ENCODE data around the gene TLE2.
"Not testable (repeated sequence)": the region's sequence is repeated elsewhere in the genome, so short reads cannot be mapped to it uniquely, and the experiment has no call there.

TLE2 gene

DNA sequence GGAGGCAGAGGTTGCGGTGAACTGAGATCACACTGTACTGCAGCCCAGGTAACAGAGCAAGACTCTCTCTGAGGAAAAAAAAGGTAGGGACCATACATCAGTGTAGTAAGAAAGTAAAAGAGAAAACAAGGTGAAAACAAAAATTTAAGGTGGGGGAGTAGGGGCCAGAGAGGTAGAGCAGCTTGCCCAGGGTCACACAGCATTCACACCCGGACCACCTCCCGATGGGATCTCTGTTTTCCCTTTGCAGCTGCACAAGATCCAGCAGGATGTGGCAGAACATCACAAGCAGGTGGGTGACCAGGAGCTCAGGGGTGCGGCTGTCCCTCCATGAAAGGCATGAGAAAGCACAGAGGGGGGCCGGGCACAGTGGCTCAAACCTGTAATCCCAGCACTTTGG is 47.2 kb downstream of the TLE2 start:
- no peak for DNase-seq

DNA sequence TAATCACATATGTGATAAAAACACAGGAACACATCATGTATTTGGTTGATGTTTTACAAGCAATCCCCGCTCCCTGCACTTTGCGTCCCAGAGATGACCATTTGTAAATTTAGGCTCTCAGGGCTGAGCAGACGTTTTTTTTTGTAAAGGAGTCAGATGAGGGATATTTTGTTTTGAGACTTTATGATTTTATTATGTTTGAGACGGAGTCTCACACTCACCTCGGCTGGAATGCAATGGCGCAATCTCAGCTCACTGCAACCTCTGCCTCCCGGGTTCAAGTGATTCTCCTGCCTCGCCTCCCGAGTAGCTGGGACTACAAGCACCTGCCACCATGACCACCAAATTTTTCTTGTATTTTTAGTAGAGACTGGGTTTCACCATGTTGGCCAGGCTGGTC is 50.3 kb downstream of the TLE2 start:
- DNase-seq = no peak

DNA sequence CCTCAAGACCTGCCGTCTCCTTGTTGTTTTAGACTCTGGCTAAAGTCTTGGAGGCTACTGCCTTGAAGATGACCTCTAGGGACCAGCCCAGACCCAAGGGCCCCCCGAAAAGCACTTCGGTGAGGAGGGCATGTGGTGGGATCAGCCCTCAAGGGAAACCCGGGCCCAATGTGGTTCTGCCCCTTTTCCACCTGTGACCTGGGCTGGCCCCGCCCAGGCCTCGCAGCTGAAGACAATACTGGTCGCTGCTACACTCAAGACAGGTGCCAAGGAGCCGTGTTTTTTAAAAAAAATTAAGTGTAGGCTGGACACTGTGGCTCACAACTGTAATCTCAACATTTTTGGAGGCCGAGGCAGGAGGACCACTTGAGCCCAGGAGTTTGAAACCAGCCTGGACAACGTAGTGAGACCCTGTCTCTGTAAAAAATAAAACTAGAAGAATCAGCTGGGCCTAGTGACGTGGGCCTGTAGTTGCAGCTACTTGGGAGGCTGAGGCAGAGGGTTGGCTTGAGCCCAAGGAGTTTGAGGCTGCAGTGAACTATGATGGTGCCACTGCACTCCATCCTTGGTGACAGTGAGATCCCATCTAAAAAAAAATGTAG is 50.8 kb downstream of the TLE2 start:
- no peak for DNase-seq

GRCh38 chr19:2977746-2978138 is 51.3 kb downstream of the TLE2 start:
- no peak for DNase-seq

GRCh38 chr19:2977001-2977745 is 51.9 kb downstream of the TLE2 start, which contains the start of gene TLE6:
Gene TLE6, plus strand, starts transcription at chr19:2977564. Its CDS starts 670 bp downstream, at chr19:2978234.
- peak; percentile 89 for DNase-seq

GRCh38 chr19:2976609-2977000 is 52.5 kb downstream of the TLE2 start:
- no peak for DNase-seq

DNA sequence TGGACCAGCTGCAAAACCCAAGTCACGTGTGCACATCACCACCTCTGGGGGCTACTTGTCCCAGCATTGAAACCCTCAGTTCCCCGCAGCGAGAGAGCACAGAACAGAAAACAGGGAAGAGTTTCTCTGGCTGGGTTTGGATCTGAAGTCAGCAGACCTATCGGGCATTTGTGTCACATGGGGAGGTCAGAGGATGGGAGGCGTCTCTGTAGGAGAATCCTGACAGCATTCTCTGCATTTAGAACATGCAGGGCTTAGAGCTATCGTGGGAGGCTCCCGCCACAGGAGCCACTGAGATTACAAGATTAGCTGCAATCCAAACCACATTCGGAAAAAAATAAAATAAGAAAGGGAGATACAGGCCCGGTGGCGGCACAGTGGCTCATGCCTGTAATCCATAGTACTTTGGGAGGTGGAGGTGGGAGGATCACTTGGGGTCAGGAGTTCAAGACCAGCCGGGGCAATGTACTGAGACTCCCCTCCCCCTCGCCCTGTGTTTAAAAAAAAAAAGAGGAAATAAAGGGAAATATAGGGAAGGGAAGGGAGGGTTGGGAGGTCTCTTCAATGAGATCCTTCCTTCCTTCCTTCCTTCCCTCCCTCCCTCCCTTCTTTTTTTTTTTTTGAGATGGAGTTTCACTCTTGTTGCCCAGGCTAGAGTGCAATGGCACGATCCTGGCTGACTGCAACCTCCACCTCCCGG is 54.6 kb downstream of the TLE2 start:
- no peak for DNase-seq

GRCh38 chr19:2973229-2973628 is 55.9 kb downstream of the TLE2 start:
- DNase-seq = no peak

DNA sequence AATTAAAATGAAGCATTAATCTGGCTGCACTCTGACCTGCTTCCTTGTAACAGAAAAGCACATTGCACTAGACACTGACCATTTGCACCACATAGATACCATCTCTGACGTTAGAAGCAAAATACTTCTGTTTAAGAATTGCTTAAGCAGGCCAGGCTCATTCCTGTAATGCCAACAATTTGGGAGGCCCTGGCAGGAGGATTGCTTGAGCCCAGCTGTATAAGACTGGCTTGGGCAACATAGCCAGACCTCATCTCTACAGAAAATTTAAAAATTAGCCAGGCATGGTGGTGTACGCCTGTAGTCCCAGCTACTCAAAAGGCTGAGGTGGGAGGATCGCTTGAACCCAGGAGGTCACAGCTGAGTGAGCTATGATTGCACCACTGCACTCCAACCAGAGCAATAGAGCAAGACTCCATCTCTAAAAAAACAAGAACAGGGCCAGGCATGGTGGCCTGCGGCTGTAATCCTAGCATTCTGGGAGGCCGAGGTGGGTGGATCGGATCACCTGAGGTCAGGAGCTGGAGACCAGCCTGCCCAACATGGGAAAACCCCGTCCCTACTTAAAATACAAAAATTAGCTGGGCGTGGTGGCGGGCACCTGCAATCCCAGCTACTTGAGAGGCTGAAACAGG is 58.8 kb downstream of the TLE2 start:
- DNase-seq = no peak

DNA sequence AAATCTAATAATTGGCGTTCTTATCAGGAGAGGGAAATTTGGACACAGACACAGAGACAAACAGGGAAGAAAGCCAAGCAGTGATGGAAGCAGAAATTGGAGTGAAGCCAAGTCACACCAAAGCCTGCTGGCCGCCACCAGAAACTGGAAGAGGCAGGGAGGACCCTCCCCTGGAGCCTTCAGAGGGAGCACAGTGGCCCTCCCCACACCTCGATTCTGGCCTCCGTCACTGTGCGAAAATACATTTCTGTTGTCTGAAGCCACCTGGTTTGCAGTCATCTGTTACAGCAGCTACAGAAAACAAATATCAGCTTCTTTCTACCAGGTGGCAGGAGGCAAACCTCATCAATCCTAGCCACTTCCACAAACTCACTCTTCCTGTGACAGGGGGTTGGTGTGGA is 60.0 kb downstream of the TLE2 start:
- no peak for DNase-seq

GRCh38 chr19:2967972-2968371 is 61.1 kb downstream of the TLE2 start:
- DNase-seq = no peak

GRCh38 chr19:2964874-2965273 is 64.2 kb downstream of the TLE2 start:
- DNase-seq = no peak

DNA sequence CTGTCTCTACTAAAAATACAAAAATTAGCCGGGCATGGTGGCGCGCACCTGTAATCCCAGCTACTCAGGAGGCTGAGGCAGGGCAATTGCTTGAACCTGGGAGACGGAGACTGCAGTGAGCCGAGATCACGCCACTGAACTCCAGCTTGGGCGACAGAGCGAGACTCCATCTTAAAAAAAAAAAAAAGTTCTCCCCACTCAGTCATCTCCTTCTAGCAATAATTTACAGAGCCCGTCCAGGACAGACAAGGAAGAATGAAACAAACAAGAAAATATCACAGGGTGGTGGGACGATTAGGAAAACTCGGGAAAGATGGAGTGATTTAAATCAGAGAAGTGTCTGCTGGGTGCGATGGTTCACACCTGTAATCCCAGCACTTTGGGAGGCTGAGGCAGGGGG is 65.4 kb downstream of the TLE2 start:
- DNase-seq = not testable (repeated sequence)

DNA sequence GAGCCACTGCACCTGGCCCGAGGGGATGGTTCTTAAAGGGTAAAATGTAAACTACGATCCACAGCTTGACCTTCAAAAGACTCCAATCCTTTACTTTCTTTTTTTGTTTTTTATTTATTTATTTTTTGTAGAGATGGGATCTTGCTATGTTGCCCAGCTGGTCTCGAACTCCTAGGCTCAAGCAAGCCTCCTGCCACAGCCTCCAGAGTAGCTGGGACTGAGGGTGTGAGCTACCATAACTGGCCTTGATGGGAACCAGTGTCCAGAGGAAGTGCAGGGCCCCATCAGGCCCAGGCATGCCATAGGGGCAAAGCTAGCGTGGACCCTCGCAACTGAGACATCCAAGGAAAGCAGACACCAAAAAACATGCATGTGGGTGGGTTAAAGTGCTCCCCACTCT is 66.0 kb downstream of the TLE2 start:
- DNase-seq = no peak

- peak; percentile 11 for DNase-seq
These were observed 66.9 kb downstream of the TLE2 start for GRCh38 chr19:2962018-2962670.

DNA sequence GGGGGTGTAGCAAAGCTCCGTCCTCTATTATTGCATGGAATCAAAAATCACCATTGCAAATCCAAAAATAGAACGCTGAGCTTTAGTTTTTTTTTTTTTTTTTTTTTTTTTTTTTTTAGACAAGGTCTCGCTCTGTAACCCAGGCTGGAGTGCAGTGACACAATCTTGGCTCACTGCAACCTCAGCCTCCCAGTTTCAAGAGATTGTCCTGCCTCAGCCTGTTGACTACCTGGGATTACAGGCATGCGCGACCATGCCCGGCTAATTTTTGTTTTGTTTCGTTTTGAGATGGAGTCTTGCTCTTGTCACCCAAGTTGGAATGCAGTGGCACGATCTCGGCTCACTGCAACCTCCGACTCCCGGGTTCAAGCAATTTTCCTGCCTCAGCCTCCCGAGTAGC is 69.0 kb downstream of the TLE2 start:
- DNase-seq = no peak

DNA sequence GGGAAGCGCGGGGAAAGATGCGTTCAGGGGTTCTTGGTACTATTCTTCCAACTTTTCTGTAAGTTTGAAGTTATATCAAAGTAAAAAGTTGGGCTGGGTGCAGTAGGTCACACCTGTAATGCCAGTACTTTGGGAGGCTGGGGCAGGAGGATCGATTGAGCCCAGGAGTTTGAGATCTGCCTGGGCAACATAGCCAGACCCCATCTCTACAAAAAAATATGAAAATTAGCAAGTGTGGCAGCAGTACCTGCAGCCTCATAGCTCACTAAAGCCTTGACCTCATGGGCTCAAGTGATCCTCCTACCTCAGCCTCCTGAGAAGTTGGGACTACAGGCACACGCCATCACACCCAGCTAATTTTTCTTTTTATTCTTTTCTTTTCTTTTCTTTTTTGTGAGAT is 71.9 kb downstream of the TLE2 start:
- no peak for DNase-seq

DNA sequence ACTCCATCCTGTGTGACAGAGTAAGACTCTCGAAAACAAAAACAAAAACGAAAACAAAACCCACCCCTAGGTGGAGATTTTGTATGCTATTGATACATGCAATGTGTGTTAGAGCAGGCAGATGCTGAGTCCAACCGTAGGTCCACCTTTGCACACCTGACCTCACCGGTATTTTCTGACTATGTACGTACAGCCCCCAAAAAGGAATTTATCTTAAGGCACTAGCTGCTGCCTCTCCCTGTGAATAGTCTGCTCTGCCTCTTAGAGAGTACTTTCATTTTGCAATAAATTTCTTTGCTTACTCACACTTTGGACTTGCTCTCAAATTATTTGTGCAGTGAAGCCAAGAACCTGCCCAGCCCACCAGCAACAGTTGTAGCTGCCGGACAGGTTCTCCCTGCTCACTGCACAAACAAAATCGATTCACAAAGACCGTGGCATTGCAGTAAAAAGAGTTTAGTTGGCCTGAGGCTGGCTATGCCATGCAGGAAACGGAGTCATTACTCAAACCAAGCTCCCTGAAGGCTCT is 76.1 kb downstream of the TLE2 start:
- DNase-seq = no peak

- peak; percentile 100 for DNase-seq
These were observed 78.6 kb downstream of the TLE2 start for GRCh38 chr19:2950286-2951124.

GRCh38 chr19:2949939-2950285 is 79.2 kb downstream of the TLE2 start:
- no peak for DNase-seq
